SHP77 (cell line): ENCODE data around the gene AASDHPPT.
A peak's percentile ranks its signal among the peaks of the same experiment; 100 is the strongest.
"Not testable (repeated sequence)": the region's sequence is repeated elsewhere in the genome, so short reads cannot be mapped to it uniquely, and the experiment has no call there.

Experiments used
- DNase-seq, 2 experiments: peaks; one replicate each; lab custom pipeline; 2025; lab: John Stamatoyannopoulos, UW

Gene AASDHPPT, protein sequence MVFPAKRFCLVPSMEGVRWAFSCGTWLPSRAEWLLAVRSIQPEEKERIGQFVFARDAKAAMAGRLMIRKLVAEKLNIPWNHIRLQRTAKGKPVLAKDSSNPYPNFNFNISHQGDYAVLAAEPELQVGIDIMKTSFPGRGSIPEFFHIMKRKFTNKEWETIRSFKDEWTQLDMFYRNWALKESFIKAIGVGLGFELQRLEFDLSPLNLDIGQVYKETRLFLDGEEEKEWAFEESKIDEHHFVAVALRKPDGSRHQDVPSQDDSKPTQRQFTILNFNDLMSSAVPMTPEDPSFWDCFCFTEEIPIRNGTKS

DNA sequence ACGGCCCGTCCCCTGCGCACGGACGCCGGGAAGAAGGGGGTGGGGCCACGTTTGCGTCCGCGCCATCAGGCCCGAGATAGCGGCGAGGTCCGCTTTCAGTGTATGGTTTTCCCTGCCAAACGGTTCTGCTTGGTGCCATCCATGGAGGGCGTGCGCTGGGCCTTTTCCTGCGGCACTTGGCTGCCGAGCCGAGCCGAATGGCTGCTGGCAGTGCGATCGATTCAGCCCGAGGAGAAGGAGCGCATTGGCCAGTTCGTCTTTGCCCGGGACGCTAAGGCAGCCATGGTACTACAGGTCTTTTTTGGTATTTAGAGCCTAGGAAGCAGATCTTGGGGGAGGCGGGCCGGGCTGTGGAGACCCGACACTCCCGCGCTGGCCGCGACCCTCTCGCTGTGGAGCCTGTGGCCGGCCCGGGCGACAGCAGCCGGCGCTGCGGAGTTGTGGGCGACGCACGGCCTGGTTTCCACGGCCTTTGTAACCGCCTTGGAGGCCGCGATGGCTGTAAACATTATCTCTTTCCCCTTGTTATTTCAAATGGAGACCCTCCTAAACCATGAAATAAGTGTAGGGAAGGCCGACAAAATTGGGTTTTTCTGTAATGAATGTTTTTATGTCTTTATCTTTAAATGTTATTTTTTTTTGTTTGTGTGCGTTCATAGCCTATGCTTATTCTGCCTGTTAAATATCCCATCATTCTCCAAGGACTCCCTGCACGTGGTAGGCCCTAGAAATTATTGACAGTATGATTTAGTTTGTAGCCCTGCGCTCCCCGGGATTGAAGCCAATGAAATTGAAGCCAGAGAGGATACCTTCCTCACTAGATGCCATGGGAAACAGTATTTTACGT, at the start of gene AASDHPPT:
AASDHPPT (plus strand) TSS at position 54 of the 847 bp plus-strand sequence; CDS start at position 103, 49 bp downstream.
- peak; percentile 28 to 58 for DNase-seq

DNA sequence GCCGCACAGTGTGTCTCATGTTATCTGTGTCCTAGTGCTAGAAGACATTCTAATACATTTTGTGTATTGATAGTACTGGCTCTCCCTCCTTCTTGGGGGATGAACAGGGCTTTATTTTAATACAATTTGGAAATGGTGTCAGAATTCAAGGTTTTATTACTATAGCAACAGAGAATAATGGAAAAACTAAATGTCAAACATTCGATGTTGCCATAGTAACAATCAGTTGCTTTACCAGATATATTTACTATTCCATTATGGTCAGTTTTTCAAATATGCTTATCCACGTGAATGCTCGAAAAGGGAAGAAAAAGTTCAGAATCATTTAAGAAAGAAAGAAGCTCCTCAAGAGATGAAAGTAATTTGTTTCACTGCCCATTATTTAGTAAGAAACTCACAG, 46.9 kb upstream of the AASDHPPT start:
- no peak for DNase-seq

DNA sequence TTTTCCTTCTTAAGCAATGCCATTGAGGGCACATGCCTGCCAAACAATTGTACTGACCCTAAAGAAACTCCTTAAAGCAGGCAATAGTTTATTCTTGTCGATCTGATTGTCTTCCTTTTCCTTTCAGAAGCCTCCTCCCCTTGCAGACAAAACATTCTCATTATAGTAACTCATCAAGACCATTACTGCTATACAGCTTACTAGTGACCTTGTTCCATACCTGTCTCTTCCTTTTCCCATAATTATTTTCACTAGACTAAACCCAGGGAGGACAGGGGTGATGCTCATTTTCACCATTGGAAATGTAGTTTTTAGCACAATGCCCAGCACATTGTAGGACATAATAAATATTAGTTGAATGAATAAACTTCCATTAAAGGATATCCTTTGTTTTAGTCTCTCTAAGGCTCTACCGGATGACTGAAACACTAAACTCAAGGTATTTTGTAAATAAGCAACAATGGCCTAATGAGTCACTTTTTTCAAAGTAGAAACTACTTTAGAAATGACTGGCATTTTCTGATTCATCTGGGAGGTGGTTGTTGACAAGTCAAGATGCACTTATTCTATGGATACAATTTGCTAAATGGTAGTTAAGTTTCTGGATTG, 46.2 kb upstream of the AASDHPPT start:
- DNase-seq: no peak

DNA sequence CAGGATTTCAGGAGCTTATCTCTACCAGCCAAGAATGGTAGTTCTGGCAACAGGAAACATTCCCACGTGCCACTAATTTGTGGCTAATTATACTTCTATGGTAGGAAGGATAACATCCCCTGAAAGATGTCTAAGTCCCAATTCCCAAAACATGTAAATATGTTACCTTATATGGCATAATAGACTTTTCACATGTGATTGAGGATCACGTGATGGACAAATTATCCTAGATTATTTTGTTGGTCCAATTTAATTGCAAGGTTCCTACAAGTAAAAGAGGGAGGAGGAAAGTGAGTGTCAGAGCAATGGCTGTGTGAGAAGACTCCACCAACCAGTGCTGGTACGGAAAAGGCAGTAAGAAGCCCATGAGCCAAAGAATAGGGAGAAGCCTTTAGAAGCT, 45.5 kb upstream of the AASDHPPT start:
- no peak for DNase-seq

DNA sequence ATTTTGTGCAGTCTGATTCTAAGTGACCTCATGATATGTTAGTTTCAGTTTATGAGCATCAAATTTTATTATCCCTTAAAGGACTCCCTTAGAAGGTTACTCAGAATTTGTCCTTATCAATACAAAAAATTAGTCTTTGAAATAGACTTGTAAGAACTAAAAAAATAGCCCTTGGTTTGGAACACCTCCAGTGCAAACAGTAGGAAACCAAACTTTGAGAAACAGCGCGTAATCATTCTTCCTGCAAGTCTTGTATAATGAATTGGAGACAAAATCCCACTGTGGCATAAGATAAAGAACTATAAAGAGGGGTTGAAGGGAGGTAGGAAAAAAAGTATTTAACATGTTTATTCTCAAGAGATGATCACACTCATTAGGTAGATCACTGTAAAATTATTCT, 44.6 kb upstream of the AASDHPPT start:
- no peak for DNase-seq

DNA sequence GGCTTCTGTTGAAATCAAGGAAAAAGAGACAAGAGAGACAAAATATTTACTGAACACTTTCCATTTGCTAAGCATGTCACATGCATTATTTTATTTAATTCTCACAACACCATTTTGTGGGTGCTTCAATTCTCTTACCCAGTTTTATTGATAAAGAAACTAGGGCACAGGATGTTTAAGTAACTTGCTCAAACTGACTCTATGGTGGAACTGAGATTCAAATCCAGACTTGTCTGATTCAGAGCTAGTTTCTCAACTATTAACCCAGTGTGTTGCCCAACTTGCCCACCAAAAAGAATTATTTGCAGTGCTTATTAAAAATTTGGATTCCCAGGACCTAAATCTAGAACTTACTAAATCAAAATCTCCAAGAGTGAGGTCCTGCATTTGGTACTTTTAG, 33.9 kb upstream of the AASDHPPT start:
- no peak for DNase-seq

DNA sequence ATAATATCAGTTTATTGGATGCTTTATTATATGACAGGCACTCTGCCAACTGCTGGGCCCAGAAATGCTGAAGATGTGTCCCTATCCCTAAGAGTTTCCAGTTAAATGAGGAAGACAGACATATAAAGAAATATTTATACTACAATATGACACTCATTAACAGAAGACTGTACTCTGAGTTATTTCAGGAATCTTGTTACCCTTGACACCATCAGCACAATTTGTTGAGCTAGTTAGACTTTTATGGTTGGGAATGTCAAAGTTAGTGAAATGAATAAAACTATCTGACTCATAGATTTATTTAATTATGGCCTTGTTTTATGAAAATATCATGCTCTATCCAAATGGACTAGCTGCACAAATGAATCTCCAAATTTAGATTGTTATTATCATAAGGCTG, 29.8 kb upstream of the AASDHPPT start:
- no peak for DNase-seq

DNA sequence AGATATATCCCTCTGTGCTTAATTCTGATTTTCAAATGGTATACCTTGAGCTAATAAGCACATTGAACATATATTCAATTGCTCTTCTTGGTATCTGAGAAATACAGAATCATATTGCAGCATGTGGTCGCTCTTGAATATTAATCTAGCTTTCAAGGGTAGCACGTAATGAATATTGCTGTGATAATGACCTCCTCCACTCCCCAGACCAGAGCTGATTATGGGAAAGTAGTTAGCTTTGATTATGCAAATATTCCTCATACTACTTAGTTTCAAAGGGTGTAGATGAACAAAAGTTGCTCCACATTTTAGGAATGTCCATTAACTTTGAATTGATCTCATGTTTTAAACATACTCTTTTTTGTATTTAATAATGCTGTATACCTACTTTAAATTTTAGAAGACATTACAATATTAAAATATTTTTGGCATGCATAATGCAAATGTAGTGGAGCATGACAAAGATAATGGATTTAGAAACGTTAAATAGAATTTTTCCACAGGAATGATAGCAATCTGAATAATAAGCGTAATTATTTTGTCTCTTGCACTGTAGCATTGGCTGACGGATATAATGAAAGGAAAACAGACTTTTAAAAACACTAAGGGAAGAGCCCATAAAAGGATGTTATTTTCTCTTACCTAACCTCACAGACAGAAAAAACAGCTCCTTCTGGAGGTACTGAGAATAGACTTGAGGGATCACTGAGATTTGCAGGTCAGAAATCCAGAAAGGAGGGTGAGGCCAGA, 27.6 kb upstream of the AASDHPPT start:
- DNase-seq: no peak

DNA sequence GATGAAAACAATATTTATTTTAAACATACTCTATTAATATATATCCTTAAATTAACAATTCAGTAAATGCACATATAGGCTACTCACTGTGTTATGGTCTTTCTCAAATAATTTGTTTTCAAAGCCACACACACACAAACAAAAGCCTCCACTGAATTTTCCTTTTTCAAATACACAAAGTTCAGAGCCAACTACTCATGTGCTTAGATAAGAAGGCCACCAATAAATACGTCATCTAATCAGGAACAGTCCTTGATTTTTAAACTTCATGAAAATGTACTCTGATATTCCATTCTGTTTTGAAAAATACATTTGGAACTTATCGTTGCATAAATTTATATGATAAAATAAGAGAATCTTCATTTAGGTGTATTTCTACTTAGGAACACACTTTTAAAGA, 26.4 kb upstream of the AASDHPPT start:
- DNase-seq: no peak

DNA sequence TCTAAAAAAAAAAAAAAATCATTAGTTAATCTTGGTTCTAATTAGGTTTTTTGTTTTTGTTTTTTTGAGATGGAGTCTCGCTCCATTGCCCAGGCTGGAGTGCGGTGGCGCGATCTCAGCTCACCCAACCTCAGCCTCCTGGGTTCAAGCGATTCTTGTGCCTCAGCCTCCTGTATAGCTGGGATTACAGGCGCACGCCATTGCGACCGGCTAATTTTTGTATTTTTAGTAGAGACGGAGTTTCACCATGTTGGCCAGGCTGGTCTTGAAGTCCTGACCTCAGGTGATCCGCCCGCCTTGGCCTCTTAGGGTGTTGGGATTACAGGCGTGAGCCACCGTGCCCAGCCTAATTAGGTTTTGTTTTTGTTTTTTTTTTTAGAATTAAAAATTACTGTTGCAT, 19.1 kb upstream of the AASDHPPT start:
- not testable (repeated sequence) for DNase-seq

DNA sequence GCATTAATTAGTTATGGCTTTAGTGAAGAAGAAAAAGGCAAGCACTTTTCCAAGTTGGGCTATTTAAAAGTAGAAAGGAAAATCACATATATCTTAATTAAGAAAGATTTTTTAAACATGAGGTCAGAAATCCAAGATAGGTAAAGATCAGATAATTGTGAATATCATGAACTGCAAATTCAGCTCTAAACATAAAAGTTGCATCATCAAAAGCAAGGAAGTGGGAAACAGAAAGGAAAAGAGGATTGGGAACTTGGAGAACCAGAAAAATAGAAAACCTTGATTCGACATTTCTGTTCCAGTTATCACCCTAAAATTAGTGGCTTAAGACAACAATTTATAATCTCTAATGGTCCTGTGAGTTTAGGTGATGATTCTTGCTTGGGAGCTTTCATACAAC, 17.8 kb upstream of the AASDHPPT start:
- no peak for DNase-seq

DNA sequence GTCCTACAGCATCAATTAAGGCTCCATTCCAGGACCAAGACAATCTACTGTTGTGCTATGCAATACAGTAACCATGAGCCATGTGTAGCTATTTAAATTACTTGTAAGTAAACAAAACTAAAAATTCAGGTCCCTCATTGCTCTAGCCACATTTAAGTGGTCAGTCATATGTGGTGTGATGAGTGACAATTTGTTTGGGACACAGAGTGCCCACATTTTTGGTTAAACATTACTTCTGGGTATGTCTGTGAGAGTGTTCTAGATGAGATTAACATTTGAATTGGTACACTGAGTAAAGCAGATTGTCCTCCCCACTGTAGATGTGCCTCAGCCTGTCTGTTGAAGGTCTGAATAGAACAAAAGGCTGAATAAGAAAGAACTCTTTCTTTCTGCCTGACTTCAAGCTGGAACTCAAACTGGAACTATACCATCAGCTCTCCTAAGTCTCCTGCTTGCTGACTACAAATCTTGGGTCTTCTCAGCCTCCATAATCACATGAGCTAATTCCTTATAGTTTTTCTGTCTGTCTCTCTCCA, 16.1 kb upstream of the AASDHPPT start:
- DNase-seq: no peak

DNA sequence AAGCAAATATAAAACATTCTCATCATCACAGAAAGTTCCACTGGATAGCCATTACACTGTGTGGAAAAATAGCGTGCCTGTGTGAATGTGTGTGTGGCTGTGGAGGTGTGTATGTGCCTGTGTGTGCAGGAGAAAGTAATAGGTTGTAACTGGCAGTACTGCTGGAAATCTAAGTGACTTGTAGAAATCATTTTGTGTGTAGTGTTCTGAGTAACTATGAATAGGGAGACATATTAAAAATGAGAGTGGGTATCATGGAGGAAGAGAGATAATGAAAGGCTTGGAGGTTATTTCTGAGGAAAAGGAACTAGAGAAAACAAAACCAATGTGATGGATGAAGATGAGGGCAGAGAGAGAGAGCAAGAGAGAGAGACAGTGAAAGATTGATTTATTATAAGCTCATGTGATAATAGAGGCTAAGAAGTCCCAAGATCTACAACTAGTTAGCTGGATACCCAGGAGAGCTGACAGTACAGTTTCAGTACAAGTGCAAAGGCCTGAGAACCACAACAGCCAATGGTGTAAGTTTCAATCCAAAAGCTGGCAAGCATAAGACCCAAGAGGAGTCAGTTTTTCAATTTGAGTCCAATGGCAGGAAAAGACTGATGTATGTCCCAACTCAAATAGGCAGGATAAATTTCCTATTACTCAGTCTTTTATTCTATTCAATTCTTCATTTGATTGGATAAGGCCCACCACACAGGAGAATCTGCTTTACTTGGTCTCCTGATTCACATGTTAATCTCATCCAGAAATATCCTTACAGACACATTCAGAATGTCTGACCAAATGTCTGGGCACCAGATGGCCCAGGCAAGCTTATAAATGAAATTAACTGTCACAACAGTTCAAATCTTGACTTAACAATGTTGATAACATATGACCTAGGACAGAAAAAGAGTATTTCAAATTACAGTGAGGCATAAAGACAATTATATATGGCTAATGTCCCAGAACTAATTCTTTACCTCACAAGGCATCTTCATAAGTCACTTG, 15.2 kb upstream of the AASDHPPT start:
- no peak for DNase-seq

DNA sequence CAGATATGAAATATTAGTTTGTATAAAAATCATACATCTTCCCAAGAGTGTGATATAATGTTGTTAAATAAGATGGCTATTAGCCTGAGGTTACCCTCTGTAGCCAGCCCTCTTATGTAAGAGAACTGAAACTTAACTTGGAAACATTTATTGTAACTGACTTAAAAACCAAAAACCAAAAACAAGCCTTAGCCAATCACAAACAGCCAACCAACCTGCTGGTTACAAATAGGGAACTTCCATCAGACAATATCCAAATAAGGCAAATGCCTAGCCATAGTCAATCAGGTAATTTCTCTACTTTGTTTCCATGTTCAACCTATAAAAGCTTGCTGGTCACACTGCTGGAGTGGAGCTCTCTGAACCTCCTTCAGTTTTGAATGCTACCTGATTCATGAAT, 14.5 kb upstream of the AASDHPPT start:
- no peak for DNase-seq

DNA sequence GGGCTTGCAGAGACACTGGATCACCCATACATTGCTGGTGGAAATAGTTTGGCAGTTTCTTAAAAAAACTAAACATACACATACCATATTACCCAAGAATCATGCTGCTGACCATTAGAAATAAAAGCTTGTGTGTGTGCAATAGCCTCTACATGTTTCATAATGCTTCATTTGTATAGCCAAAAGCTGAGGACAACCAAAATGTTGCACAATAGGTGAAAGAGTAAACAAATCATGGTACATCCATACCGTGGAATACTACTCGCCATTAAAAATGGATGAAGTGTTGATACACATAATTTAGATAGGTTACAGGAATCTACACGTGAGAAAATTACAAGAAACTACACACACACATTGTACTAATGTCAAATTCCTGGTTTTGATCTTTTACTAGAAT, 6.9 kb upstream of the AASDHPPT start:
- no peak for DNase-seq

DNA sequence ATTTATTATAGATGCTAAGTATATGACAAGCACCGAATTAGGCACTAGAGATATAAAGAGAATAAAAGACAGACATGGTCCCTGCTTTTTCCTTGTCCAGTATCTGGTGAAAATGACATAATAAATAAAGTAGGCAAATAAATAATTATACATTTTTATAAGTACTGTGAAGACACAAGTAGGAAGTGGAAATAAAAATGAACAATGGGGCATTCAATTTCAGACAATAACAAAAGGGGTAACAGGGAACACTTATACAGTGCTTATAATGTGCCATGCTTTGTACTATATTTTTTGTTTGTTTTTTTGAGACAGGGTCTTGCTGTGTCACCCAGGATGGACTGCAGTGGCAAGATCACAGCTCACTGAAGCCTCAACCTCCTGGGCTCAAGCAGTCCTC, 4.7 kb upstream of the AASDHPPT start:
- DNase-seq: no peak

DNA sequence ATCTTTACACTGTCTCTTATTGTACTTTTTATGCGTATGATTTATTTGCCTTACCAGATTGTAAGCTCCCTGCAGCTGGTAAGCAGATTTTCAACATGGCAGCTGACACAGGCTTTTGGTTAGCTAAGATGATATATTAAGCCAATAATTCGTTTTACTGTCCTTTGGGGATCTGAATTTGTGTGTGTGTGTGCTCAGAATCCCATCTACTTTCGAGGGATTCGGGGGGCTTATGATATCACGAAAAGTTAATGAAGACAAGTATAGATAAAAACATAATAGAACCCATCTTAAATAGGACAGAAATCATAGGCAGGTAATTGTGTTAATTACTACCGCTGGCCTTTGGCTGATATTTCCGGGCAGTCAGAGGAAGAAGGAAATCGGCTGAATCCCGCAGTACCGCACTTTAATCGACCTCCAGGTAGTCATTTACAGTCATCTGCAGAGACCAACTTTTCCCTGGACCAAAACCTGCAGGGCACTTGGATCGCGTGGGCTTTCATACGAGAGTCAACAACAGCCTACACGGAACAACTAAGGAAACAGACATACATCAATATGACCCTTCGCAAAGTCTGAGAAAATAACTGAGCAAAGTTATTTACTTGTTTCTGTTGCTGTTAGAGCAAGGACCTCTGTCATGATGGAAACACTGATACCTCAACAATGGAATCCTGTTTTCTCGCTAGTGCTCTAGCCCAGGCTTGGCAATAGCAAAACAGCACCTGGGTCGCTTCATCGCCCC, 1.1 kb upstream of the AASDHPPT start:
- peak in 1 of 2 experiments; percentile 36 for DNase-seq

DNA sequence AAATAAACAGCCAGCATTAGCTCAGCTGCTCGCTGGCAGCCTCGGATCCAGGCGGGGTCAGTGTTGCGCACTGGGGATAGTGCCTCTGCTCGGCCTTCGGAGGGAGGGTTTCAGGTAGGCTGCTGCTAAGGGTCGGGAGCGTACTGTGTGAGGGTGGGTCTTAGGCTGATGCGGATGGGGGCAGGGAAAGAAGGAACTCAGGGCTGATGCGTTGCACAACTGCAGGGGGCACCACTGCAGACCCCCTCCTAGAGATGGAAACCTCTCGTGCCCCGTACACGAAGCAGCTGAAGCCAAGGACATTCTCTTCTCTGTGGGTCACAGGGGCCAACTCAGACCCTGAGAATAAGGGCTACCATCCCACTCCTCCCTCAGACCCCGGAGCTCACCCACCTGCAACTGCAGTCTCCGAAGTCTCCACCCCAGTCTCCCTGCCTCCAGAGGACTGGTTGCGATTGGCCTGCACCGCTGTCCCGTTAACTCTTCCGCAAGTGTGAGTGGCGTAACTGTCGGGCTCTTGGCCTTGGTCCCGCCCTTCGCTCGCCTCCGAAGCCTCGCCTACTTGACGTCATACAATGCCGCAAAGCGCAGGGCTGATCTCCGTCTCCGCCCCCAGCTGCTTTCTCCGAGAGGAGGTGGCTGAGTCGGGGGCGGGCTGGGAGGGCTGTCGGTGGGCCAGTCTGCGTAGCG, 398 bp upstream of the AASDHPPT start, which contains the start of gene KBTBD3:
KBTBD3 (minus strand) TSS at position 429 of the 690 bp plus-strand sequence. CDS start 18,250 bp downstream, outside the sequence.
- DNase-seq: peak; percentile 98 to 99

DNA sequence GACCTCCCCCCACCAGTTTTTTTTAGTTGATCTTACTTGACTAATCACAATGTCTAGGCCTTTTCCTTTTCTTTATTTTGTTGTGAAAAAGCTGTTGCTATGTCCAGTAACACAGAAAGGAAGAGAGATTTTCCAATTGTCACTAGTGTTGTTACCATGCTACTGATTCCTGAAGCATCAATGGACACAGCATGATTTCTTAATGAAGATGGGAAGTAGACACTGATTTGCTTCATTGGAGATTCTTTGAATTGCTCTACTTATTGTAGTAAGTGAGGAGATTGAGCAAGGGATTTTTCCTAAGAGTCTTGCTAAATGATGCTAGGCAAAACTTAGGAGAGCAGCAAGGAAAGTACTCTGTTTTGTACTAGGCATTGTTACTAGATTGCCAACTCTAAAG, 4.6 kb downstream of the AASDHPPT start:
- no peak for DNase-seq
